Fibroblast of skin of back (primary cell): ENCODE results near the gene NUDT22. TPM values are rescaled to one million over a fixed set of nuclear protein-coding genes. Genes with fewer than 3 reads are reported as not detected.

Experiments
- DNase-seq: peaks from one replicate; pipeline ENCODE4 v3.0.0-alpha.2; 2013
- polyA plus RNA-seq, 2 experiments: library from polyadenylated mRNA; unstranded; fragments of 120-200 nt; gene quantifications; one replicate each; pipeline ENCODE4 v1.2.1, GENCODE V29; 2013; ENCODE audit not compliant: insufficient read length in 2 of 2

The NUDT22 gene, protein sequence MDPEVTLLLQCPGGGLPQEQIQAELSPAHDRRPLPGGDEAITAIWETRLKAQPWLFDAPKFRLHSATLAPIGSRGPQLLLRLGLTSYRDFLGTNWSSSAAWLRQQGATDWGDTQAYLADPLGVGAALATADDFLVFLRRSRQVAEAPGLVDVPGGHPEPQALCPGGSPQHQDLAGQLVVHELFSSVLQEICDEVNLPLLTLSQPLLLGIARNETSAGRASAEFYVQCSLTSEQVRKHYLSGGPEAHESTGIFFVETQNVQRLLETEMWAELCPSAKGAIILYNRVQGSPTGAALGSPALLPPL
- polyA plus RNA-seq (2013, experiment 1 of 2; ENCODE audit: insufficient read length), result 29.0 TPM
- polyA plus RNA-seq (2013, experiment 2 of 2; ENCODE audit: insufficient read length), result 23.6 TPM

DNA sequence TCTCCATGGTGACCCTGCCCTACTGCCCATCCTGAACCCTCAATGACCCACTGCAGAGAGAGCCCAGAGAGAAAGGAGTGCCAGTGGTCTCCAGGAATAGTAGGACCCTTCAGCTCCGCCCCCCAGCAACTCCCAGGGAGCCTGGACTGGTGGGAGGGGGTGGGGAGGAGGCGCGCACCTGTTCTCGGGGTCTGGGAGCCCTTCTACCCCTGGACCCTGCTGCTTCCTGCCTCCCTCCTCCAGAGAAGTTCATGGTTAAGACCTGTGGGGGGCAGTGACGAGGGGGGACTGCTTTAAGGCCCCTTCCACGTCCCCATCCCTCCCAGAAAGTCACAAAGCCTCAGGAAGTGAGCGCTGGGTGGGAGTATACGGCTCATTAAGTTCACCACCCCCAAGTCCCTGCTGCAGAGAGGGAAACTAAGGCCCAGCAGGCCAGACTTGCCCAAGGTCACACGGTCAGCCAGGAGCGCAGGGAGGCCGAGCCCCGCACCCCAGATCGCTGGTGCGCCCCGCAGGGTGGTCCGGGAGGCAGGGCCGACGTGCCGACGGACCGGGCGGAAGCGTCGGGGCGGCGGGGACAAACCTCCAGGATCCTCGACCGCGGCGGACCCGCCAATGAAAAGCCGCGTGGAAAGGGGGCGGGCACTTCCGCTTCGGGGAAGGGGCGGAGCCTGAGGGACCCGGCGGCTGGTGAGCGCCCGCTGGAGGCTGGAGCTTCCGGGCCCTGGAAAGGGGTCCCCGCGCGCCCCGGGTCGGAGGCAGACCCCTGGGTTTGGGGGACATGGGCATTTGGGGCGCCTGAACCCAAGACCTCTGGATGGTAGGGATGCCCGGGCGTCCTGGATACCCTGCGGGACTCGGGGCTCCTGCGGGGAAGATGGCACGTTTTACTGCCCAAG lies at the start of gene NUDT22, which contains the start of gene TRPT1:
NUDT22 (plus strand) TSS at position 667 of the 899 bp plus-strand sequence. CDS start 379 bp downstream, outside the sequence.
TRPT1 (minus strand) TSS at position 579 of the 899 bp plus-strand sequence; CDS start at position 253, 326 bp downstream.
- DNase-seq, result peak; percentile 79

DNA sequence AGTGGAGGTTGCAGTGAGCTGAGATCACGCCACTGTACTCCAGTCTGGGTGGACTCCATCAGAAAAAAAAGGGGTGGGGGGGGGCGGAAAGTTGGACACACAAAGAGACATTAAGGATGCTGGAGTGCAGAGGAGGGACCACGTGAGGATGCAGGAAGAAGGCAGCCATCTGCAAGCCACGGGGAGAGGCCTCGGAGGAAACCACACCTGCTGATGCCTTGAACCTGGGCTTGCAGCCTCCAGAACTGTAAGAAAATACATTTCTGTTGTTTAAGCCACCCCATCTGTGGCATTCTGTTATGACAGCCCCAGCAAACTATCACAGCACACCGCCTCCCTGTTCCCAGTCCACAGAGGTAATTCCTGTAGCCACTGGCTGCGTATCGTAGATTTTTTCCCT lies 49.3 kb upstream of the NUDT22 start:
- DNase-seq, result no peak

DNA sequence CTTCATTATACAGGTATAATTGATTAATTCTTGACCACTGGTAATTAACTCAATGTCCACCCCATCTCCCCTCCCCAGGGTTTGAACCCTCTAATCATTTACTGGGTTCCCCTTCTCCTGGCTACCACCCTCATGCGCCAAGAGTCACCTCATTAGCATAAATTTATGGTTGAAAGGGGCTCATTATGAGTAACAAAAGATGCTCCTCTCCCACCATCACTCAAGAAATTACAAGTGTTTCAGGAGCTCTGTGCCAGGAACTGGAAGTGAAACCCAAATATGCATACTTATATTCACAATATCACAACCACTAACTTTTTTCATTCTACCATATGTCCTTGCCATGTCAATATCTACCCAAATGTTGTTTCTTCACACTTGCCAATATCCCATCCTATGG lies 47.9 kb upstream of the NUDT22 start:
- no peak for DNase-seq

DNA sequence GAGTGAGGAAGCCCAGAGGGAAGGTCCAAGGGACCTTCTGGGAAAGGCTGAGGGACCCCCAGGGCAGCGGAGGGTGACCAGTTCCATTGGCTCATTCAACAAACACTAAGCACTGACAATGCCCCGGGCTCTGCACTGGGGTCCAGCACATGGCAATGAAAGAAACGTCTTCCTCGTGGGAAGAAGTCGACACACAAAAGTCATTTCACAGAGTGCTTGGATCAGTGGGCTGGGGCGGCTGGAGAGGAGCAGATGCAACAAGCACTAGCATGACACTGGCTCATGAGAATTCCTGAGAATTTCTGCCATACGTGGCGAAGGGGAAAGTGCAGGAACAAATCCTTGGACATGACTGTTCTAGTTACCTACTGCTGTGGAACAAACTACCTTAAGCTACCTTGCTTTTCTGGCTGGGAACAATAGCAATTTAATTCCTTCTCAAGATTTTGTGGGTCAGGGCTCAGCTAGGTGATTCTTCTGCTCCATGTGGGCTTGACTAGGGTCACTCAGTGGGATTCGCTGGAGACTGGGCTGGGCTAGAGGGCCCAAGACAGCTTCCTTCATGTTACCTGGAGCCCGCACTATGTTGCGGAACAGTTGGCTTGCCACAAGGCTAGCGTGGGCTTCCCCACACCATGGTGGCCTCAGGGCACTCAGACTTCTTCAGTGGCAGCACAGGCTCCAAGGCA lies 47.0 kb upstream of the NUDT22 start:
- no peak for DNase-seq

DNA sequence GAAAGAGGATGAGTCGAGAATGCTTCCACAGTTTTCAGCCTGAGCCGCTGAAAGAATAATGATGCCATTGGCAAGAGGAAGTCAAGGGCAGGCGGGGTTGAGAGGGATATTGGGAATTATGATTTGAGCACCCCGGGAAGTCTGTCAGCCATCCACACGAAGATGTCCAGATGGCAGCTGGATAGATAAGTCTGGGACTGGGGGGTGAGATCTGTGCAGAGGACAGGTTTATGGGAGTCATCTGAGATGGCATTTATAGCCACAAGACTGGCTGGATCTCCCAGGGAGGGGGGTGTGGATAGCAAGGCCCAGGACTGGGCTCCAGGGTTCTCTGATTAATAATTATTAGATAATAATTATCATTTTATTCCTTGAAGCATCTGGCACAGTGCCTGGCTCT lies 45.2 kb upstream of the NUDT22 start:
- DNase-seq, result no peak

DNA sequence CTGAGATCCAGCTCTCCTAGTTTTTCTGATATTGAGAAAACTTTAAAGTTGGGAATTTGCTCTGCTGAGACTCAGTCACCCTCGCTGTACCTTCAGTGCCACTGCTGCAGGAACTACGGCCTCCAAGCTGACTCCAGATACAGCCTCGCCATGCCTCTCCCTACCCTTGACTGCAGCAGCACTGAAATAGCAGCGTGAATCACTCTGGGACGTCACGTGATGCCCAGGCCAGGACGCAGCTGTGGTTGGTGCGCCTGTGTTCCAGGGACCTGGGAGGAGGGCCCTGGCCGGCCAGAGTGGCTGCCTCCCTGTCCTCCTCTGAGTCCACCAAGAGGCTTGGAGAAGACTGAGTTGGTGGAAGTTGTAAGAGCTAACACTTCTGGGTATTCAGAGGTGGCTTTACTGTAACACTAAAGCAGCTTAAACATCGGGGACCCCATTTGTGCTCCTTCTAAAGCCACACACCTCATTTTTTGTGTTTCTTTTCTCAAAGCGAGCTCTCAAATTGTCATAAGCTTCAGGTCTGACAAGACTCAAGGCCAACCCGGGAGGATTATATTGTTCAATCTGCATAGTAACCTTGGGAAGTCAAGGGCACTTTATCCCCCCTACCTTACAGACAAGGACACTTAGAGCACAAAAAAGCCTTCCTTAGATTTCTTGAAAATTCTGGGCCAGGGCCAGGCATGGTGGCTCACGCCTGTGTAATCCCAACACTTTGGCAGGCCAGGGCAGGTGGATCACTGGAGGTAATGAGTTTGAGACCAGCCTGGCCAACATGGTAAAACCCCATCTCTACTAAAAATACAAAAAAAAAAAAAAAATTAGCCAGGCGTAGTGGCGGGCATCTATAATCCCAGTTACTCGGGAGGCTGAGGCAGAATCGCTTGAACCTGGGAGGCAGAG lies 44.3 kb upstream of the NUDT22 start:
- DNase-seq, result peak; percentile 94

DNA sequence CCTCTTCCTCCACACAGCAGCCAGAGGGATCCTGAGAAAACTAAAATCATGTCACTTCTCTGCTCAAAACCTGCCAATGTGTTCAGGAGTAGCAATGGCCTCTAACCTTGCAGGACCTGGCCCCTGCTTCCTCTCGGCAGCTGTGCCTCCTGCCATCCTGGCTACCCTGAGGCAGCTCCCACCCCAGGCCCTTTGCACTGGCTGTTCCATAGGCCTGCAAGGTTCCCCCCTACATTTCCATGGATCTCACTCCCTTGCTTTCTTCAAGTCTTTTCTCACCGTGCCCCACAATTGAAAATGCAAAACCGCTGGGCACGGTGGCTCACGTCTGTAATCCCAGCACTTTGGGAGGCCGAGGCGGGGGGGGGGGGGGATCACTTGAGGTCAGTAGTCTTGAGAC lies 42.2 kb upstream of the NUDT22 start:
- no peak for DNase-seq

DNA sequence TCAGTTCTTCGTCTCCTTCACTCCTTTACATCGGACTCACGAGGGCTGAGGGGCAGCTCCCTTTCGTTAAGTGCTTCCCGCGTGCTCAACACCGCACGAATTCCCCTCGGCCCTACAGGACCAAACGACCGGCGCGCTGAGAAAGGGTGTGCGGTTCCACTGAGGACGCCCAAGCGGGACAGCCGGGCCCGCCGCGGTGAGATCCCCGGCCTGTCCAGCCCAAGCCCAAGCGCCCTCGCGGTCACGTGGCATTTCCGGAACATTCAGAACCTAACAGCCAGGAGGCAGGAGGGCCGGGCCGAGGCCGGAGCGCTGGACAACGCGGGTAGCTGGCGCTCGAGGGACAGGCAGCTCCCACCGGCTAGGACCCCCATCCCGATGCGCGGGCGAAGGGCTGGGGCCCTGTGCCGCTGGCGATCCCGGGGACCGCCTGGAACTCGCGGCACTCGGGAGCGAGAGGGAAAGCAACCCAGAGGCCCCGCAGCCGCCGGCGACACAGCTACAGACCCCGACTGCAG lies 40.8 kb upstream of the NUDT22 start:
- peak; percentile 83 for DNase-seq

DNA sequence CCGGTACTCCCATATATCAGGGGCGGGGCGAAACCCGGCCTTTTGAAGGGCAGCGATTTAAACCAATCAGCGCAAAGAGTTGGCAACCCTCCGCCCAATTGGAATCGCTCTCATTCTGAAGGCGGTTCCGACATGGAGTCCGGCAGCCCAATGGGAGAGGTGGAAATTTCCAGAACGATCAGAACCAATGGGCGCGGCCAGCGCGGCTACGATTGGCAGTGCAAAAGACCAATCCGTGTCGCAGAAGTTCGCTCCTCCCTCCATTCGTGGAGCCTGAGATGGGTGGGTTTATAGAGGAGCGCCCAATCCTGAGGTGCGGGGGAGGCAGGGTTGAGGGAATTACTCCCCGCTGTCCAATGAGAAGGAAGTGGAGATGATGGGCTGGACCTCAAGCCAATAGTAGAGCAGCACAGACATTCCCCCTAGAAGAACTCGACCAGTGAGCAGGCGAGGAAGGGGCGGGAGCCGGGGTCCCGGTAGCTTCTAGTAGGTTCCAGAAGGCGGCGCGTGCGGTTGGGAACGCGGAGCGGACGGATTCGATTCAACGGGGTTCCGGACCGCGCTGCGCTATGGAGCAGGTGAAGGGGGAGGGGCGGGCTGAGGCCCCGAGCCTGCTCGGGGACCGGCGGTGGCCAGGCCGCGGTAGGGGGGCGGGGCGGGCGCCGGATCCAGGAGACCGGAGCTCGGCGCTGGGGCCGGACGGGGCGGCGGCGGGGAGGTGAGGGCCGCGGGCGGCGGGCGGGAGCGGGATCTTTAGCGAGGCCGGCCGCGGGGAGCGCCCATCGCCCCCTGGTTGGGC lies 40.2 kb upstream of the NUDT22 start, which contains the start of gene STIP1:
STIP1 (plus strand) TSS at position 479 of the 799 bp plus-strand sequence; CDS start at position 570, 91 bp downstream.
- DNase-seq, result peak; percentile 100

DNA sequence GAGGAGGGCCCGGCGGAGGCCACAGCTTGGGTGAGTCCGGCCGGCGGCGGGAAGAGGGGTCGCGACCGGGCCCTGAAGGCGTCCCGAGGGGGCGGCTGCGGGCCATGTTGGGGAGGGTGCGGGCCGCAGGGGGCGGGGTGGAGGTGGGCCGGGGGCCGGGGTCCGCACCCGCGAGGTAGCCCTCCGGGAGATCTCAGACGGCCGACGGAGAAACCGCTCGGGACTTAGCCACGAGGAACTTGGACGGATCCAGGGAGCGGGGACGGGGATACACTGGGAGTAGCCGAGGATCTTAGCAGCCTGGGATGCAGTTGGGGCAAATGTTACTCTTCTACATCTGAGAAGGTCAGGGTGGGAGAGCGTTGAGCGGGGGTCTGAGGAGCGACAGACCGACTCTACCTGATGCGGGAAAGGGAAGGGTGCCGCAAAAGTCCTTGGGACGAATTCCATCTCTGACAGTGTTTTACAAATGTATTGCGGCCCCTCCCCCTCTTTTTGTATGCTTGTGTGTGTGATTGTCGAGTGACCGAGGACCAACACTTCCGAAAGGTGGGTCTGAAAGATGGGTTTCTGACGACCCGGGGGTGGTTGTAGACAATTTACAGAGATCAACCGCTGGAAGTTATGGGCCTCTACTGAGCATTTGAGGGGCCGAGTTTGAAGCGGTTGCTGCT lies 39.4 kb upstream of the NUDT22 start:
- DNase-seq, result peak; percentile 28

DNA sequence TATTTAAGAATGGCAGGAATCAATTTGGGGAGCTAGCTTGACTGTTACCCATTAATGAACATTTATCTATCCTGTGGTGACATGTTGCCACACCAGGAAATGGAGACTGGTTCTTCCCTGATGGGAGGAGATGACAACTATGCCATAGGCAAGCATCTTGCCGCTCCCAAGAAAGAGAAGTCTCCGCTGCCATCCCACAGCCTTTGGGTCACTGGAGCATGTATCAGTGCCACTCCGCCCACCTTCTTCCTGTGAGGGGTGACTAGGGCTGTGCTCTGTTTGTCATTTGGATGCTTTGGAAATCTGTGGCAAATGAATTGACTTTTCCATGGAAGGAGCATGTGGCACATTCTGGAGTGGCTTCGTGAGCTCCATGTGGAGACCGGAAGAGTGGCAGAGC lies 33.6 kb upstream of the NUDT22 start:
- no peak for DNase-seq

DNA sequence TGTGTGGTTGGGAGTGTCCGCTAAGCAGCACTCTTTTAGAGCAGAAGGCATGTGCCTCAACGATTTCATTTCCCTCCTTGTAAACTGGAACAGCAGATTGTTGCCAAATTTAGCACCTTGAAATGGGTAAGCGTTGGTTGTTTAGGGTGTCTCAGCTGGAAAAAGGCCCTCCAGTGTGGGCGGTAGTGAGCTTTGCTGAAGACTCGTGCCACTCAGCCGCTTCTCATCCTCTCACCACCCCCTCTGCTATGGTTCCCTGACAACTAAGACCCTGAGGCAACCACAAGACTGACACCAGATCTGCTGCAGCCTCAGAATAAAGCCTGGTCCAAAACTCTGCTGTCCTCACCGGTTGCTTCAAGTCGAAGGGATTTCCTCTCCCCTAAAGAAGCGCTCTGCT lies 29.4 kb upstream of the NUDT22 start:
- no peak for DNase-seq

DNA sequence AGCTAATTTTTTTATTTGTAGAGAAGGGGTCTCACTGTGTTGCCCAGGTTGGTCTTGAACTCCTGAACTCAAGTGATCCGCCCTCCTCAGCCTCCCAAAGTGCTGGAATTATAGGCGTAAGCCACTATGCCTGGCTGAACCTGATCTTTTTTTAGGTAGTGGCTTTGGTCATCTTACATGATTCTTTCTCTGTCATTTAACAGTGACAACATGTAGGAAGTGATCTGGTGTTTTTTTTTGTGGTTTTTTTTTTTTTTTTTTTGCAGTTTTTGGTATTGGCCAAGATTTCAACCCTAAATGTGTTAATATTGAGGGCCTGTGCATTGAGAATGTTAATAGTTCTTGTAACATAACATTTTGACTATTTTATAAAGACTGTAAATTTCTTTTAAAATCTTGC lies 27.6 kb upstream of the NUDT22 start:
- no peak for DNase-seq

DNA sequence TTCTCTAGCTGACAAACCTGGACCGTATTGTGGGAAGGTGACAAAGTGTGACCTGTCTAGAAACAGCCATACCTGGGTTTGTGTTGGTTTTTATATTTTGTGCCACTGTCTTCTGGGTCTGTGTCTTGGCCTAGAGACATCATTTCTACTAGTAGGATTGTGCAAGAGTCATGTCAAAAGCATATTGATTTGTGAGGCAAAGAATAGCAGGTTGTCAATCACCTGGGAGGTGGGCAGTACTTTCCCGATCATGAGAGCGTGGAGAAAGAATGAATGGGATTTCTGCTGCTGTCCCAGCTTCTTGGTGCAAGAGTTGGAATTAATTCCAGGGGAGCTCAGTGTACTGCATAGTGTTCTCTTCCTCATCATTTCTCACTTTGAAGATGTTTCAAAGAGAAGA lies 24.5 kb upstream of the NUDT22 start:
- DNase-seq, result no peak

DNA sequence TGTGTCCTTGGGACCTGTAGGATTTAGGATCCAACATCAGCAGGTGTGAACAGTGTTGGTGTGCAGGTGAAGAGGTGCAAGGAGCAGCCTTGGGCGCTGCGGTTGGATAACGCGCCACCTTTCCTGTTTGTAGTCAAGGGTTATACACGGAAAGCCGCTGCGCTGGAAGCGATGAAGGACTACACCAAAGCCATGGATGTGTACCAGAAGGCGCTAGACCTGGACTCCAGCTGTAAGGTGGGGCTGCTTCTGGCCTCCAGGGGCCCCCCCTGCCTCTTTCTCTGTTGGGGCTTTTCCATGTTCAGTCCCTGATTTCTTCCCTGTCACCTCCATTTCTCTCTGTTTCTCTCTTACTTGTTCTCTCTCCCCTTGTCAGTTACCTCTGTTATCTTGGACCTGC lies 23.1 kb upstream of the NUDT22 start:
- no peak for DNase-seq

DNA sequence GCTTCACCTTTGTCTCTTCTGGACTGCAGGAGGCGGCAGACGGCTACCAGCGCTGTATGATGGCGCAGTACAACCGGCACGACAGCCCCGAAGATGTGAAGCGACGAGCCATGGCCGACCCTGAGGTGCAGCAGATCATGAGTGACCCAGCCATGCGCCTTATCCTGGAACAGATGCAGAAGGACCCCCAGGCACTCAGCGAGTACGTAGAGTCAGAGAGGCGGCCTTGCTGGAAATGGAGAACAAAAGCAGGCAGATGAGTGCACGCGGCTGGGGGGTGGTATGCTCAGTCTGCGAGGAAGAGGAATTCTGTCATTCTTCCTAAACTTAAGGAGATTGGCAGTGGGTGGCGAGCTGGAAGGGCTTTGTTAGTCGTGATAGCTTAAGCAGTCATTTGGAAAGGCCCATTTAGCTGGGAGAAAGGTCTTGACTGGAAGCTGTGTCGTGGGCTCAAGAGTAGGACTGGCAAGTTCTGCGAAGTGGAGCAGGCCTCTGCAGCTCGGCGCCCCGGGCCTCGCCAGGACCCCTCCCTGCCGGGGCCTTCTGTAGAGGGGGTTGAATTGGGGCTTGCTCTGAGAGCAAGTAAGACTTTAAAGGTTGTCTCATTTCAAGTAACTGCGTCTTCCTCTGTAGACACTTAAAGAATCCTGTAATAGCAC lies 22.5 kb upstream of the NUDT22 start:
- no peak for DNase-seq

DNA sequence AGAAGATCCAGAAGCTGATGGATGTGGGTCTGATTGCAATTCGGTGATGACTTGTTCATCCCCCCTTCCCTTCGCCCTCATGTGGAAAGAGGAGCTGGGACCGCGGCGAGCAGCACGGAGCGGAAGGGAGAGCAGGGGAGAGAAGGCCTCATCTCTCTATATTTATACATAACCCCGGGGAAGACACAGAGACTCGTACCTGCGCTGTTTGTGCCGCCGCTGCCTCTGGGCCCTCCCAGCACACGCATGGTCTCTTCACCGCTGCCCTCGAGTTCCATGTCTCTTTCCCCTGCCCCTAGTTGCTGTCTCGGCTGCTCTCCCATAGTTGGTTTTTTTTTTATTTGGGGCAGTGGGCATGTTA lies 22.0 kb upstream of the NUDT22 start:
- no peak for DNase-seq

DNA sequence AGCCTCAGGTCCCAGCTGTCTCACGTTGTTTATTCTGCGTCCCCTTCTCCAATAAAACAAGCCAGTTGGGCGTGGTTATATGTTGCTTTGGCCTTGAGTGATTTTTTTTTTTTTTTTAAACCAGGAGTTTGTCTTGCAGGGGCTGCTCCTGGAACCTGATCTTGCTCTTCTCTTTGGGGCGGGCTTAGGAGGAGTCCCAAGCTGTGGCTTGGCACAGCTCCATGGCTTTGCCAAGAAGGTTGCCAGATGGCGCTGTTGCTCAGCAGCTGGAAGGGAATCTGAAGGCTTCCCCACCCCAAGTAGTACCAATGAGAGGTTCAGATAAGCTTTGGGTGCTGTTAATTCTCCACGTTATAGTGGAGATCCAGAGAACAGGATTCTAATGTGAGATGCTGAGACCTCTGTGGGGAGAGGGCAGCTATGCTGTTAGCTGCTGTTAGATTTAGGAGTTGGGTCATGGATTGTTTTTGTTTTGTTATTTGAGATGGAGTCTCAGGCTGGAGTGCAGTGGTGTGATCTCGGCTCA lies 21.5 kb upstream of the NUDT22 start:
- DNase-seq, result peak; percentile 91
